Stimulated activated CD8-positive, alpha-beta memory T cell treated with anti-CD3 and anti-CD28 coated beads, Interleukin-7, amount 100 ng/mL, for 4 hours (primary cell): ENCODE results near the gene FASTKD3.
"Not testable (repeated sequence)": the region's sequence is repeated elsewhere in the genome, so short reads cannot be mapped to it uniquely, and the experiment has no call there.

Source experiments
- DNase-seq, 2 donors: peaks; one replicate each; pipeline ENCODE4 v3.0.0-alpha.2; 2020; ENCODE audit warnings: low read depth in 2 of 2

Gene FASTKD3, protein sequence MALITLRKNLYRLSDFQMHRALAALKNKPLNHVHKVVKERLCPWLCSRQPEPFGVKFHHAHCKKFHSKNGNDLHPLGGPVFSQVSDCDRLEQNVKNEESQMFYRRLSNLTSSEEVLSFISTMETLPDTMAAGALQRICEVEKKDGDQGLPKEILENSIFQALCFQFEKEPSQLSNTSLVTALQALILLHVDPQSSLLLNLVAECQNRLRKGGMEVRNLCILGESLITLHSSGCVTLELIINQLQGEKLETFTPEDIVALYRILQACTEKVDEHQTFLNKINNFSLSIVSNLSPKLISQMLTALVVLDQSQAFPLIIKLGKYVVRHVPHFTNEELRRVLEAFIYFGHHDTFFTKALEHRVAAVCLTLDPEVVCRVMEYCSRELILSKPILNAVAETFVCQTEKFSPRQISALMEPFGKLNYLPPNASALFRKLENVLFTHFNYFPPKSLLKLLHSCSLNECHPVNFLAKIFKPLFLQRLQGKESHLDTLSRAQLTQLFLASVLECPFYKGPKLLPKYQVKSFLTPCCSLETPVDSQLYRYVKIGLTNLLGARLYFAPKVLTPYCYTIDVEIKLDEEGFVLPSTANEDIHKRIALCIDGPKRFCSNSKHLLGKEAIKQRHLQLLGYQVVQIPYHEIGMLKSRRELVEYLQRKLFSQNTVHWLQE

DNA sequence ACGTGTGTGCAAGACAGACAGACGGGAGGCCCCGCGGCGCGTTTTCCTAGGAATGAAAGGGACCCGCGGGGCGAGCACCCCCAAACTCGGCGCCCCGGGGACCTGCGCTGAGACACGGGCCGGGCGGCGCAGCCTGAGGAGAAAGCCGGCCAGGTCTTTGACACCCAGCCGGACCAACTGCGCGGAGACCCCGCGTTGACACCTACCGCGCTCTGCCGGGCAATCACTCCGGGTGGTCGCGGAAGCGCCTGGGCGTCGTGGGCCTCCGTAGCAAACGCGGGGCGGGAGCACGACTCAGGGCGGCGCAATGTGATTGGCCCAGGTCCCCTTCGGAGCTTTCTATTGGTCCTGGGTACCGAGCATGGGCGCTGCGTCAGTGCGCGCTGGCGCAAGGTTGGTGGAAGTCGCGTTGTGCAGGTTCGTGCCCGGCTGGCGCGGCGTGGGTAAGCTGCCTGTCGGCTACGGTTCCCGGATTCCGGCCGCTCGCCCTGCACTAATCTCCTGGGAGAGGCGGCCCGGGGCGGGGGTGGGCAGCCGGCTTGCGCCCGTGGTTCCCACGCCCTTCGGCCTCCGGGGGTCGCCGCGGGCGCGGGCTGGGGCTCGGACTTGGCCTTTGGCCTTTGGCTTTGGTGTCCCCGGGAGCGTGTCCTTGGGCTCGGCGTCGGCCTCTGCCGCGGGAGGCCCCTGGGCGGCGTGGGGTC lies at the start of gene FASTKD3, which contains the start of gene MTRR:
FASTKD3 (minus strand) TSS at position 259 of the 701 bp plus-strand sequence. CDS start 948 bp downstream, outside the sequence.
MTRR (plus strand) TSS at position 376 of the 701 bp plus-strand sequence. CDS start 1,647 bp downstream, outside the sequence.
- peak; percentile 80 to 88 for DNase-seq

DNA sequence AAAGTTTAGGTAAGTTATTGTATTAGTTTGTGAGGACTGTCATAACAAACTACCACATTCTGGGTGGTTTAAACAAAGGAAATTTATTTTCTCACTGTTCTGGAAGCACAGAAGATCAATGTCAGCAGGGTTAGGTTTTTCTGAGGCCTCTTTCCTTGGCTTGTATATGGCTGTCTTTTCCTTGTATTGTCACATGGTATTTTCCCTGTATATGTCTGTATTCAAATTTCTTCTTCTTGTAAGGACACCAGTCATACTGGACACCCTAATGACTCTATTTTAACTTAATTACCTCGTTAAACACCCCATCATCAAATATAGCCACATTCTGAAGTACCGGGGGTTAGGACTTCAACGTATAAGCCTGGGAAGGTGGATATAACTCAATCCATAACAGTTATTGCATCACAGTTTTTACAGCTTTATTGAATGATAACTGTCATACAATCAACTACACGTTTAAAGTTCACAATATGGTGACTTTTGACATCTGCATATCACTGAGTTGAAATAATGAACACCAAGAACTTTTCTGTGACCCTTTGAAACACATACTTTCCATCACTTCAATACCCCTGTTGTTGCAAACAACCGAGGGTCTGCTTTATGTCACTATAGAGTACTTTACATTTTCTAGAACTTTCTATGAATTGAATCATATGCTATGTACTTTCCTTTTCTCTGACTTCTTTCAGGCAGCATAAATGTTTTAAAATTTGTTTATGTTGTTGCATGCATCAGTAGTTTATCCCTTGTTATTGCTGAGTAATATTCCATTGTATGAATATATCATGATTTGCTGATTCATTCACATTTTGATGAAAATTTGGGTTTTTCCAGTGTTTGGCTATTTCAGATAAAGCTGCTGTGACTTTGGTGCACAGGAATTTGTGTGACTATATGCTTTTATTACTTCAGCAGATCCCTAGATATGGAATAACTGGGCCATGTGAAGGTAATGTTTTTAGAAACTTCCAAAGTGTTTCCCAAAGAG lies 48.6 kb upstream of the FASTKD3 start:
- DNase-seq = no peak

DNA sequence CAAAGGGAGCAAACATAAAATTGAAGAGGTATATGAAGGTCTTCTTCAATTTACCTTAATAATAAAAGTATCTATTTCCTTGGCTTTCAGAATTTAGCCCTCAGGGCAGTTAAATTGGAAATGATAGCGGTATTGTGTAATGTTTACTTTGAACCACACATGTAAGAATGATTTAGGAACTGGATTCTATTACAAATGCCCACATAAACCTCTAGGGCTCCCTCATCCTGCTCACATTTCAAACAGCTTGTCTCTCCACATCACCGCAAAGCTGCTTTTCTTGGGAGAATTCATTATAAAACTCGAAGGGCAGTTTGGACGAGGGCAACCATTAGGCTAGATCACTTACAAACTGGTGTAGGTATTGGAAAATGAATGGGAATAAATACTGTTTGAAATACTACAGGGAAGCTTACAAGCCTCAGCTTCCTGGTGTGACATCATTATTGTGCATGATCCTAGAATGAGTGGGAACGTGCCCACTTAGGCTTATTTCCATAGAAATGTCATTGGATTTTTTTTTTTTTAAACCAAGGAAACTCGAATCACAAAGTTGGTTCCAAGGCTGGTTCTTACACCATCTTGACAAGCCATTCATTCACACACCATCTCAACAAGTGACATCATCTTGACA lies 47.5 kb upstream of the FASTKD3 start:
- DNase-seq = no peak

DNA sequence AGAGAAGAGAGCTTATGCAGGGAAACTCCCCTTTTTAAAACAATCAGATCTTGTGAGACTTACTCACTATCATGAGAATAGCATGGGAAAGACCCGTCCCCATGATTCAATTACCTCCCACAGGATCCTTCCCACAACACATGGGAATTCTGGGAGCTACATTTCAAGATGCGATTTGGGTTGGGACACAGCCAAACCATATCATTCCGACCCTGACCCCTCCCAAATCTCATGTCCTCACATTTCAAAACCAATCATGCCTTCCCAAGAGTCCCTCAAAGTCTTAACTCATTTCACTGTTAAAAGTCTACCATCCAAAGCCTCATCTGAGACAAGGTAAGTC lies 42.6 kb upstream of the FASTKD3 start:
- not testable (repeated sequence) for DNase-seq

DNA sequence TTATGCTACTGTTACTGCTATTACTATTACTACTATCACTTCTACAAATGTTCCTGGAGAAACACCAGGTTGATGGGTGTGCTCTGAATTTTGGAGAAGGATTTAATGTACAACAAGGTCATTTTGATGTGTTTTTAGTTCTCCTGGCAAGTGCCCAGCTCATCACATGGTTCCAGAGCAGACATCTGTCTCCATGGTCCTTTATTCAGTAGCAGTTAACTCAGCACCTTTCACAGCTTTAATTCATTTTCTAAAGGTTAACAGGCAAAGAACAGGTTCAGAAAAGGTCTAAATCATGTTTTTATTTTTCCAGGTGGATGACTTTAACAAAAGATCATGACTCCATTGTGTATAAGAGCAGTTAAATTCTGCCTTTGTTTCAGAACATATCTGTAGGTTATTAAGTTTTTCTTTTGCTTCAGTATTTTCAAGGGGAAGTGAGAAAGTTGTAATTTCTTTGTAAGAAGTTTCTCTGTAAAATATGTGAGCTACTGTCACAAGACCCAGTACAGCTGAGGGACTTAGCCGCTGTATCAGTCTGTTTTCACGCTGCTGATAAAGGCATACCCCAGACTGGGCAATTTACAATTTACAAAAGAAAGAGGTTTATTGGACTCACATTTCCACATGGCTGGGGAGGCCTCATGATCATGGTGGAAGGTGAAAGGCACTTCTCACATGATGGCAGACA lies 42.1 kb upstream of the FASTKD3 start:
- DNase-seq = no peak

DNA sequence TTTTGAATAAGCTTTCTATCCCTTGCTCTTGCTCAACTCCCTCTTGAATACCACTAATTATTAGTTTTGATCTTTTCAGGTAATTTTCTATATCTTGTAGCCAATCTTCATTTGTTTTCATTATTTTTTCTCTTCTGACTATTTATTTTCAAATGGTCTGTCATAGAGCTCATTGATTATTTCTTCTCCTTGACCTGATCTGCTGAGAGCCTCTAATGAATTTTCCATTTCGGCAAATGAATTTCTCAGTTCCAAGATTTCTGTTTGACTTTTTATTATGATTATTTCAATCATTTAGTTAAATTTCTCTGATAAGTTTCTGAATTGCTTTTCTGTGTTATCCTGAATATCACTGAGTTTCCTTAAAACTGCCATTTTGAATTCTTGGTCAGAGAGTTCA lies 39.5 kb upstream of the FASTKD3 start:
- no peak for DNase-seq

DNA sequence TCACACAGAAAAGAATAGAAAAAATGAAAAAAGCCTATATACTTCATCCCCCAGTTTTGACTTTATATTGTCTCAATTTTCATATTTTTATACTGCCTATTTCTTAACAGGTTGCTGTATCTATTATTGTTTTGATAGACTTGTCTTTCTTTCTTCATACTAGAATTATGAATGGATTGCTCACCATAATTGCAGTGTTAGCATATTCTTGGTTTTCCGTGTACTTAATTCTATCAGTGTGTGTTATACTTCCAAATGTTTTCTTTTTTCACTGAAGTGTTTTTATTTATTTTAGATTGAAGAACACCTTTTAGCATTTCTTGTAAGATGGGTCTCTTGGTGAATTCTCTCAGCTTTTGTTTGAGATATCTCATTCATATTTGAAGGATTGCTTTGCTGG lies 38.8 kb upstream of the FASTKD3 start:
- DNase-seq = no peak

DNA sequence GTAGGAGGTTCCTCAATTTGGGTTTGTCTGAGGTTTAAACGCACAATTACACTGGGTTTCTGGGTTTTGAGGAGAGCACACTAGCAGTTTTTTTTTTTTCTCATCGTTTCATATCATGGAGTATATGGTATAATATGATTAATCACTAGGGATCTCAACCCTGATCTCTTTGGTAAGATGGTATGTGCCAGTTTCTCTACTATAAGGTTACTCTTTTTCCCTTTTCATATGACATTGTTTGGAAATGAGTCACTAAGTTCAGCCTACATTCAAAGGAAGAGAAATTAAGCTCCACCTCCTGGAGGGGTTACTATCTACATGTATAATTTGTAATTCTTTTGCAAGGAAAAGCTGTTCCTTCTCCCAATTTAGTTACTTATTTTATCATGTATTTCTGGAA lies 35.3 kb upstream of the FASTKD3 start:
- DNase-seq = no peak

DNA sequence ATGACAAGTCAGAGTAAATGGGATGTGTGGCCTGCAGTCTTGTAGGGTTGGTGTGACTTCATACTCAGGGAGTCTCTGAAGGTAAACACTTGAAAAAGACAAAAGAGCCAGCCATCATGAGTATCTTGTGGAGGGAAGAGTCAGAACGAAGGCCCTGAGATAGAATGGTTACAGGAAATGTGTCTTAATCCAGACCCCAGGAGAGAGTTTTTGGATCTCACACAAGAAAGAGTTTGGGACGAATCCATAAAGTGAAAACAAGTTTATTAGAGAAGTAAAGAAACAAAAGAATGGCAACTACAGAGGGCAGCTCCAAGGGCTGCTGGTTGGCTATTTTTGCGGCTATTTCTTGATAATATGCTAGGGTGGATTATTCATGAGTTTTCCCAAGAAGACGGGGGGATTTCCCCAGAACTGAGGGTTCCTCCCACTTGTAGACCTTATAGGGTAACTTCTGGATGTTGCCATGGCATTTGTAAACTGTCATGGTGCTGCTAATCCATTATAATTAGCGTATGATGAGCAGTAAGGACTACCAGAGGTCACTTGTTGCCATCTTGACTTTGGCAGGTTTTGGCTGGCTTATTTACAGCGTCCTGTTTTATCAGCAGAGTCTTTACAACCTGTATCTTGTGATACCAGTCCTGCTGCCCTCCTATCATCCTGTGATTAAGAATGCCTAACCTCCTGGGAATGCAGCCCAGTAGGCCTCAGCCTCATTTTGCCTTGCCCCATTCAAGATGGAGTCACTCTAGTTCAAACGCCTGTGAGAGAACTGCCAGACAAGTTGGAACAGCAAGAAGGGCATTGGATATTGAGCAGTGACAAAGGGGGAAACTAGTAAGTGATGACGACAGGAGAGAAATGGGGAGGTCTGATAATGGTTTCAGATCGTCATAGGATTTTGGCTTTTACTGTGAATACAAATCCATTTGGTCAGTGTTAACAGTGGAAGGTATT lies 34.1 kb upstream of the FASTKD3 start:
- no peak for DNase-seq

DNA sequence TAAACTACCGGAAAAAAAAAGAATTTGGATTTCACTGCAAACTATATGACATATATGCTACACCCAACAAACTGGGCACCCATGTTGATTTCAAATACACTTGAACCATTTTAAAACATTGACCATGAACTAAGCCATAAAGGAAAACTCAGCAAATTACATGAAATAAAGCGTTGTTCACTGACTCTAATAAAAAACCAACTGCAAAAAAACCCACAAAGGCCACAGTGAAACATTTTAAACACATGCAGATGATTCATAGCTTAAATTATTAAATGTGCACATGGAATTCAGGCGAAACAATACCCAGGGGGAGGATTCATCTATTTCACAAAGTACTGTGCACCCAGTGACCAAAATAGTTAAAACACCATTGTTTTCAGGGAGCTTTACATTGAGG lies 33.4 kb upstream of the FASTKD3 start:
- no peak for DNase-seq

DNA sequence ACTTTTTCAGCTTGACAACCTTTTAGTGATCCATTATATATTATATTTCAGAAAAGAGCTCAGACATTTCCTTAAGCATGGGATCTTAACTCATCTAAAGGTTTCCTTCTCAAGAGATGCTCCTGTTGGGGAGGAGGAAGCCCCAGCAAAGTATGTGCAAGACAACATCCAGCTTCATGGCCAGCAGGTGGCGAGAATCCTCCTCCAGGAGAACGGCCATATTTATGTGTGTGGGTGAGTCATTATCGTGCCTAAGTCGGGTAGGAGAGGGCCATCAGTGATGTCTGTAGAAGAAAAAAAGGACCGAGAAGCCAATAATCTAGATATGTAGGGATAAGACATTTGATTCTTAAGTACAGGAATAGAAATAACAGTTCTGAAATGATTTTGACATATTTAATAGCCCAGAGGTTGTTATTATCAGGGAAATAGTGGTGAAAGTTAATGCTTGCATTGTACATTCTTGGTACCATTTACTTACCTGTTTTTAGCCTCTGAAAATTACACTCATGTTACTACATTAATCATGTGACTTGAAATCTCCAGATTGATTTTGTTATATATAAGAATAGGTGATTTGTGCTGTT lies 28.3 kb upstream of the FASTKD3 start:
- DNase-seq = no peak

DNA sequence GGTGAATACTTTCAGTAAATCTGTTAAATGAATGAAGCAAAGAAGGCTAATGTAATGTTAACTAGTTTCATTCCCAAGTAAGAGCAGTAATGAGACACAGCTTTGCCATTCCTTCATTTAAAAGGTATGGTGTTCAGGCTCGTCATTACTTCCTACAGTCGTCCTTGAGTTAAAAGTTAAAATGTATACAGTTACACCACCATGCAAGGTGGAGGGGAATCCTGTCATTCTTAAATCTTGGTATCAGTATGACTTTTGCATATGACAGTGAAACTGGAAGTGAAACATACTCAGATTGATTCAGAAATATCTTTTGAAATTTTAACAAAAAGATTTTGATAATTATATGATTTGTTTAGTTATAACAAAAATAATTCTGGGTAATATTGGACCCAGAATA lies 26.0 kb upstream of the FASTKD3 start:
- DNase-seq = no peak

DNA sequence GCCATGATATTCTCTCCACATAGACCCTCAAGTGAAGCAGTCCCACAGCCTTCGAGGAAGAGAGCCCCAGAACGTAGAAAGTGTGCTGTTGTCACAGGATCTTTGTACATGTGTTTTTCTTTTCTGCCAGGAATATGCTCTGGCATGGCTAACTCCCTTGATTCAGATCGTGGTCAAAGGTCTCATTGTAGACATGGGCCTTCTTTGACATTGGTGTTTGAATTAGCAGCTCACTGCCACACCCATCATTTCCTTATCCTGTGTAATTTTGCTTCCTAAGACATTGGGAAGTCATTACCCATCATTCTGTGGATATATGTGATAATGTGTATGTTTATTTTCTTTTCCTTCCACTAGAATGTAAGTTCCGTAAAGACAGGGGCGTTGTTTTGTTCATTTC lies 25.6 kb upstream of the FASTKD3 start:
- DNase-seq = no peak

DNA sequence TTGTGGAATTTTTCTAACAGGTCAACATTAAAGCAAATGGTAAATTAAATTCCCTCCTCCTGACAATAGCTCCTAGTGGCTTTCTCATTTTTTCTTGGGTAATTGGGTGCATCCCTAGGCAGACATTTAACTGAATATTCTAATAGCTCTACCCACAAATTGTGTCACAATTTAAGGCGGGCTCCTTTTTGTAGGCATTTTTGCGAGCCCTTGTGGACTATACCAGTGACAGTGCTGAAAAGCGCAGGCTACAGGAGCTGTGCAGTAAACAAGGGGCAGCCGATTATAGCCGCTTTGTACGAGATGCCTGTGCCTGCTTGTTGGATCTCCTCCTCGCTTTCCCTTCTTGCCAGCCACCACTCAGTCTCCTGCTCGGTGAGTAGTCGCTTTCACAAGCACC lies 20.1 kb upstream of the FASTKD3 start:
- DNase-seq = no peak

DNA sequence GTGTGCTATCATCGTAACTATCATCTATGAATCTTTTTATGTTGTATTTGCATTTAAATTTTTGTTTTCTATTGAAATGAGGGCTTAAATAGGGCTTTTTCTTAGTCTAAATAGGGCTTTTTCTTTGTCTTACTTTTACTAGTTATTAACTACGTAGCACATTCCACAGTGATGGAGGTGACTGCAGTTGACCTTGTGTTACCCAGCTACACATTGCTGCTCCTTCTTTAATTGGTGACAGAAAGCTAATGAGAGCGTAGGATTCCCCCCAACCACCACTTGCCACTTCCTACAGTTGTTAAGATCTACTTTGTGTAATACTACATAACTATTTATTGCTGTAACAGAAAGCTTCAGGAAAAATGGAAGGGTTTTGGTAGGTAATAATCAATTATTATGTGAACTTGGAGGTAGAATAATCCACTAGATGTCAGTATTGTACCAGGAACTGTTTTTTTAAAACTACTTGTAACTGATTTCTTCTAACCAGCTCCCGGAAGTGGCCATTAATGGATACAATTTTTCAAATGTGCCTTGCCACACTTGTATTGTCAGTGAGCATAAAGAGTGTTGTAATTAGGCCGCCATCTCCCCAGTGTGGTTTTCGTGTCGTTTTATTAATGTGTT lies 18.1 kb upstream of the FASTKD3 start:
- no peak for DNase-seq

DNA sequence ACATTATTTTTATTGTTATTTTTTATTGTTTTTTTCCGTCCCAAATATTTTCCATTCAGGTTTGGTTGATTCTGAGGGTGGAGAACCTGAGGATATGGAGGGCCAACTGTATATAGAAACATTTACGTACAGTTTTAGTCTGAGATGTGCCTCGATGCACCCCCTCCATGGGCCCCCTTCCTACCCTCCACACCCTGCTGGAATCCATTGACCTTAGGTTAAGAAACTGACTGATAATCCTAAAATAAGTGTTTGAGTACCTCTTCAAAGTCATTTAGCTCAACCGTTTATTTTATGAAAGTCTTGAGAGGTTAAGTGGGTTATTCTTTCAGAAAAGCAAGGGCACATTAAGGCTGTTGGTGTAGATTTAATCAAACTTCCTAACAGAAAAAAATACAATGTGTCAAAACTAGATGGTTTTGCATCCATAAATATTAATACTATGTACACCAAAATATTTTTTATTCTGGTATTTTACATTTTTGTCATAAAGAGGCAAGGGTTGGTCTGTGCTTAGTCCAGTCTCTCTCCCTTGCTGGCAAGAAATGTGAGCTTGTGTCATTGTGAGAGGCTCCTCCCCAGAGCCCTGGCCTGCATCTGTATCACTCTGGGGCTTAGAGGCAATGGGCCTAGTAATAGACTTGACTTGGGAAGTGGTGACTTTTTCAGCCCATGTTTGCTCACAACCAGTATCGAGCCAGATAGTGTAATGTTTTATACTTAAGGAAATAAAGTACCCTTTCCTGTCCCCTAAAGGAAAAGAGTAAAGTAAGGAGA lies 15.8 kb upstream of the FASTKD3 start:
- no peak for DNase-seq

DNA sequence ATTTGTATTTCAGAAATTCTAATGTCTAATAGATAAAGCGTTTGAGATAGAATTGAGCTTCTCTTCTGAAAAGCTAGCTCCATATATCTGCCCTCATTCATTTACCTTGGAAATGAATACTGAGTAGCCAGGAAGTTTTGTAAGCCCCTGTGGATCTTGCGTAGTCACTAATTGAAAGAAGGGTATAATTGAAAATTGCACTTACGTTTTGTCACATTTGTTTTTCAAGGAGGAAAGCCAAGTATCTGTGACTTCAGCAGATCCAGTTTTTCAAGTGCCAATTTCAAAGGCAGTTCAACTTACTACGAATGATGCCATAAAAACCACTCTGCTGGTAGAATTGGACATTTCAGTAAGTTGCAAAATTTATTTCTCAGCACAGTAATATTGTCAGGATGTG lies 14.1 kb upstream of the FASTKD3 start:
- no peak for DNase-seq

DNA sequence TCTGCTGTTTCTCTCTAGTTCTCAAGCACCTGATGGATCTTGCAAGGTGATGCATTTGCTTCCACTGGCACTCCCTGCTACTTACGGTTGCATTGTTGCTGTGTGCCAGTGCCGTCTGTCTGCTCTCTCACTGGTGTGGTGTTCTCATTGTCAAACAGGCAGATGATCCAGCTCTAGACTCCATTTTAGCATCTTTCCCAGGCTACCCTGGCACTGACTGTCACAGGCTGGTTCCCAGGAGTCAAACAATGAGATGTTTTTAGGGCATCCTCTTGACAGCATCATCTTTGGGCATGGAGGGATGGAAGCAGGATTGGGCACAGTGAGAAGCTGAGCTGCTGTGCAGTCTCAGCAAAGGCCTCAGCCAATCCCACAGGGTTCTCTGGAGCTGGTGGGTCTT lies 13.0 kb upstream of the FASTKD3 start:
- DNase-seq = no peak
